NOMO-1 treated with dmso at 0.1 percent for 144 hours (cell line): ENCODE results near the gene LYRM4.
"Not testable (repeated sequence)": the region's sequence is repeated elsewhere in the genome, so short reads cannot be mapped to it uniquely, and the experiment has no call there.

Experiments
- DNase-seq: peaks from one replicate; lab custom pipeline; 2025; ENCODE audit not compliant: unreplicated experiment; lab: John Stamatoyannopoulos, UW

Gene LYRM4

DNA sequence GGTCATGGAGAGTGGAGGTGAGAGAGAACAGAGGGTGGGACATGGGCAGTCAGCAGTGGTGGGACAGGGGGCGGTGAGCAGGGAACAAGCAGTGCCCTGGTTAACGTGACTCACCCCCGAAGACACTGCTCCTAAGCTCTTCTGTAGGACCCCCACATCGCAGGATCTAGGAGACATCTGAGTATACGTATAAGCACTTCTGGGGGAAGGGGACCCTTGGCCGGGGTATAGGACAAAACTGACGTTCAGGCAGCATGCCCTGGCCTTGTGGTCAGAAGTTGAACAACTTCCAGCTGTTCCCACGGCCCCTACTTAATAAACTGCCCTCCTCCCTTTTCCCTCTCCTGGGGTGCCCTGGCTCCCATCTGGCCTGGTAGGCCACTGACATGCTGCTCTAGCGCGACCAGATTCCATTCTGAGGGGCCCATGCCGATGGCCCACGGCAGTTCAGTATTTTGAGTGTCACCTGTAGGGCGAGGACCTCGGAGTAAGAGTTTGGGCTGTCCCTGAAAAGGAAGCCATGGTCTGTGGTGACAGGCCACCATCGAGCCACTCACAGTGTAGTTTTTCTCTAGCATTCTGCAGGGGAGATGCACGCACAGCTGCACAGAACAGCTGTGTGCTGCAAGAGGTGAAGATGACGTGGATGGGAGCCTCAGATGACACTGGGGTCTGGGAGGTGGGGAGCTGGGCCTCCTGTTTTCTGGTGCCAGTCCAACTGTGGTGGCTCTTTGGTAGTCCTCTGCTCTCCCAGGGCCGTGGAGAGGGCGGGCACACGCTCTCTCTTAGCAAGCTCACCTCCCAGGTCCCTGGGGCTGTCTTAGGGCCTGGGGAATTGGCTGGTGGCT lies 137.2 kb downstream of the LYRM4 start:
- DNase-seq = no peak

GRCh38 chr6:5122504-5123112 lies 138.1 kb downstream of the LYRM4 start:
- DNase-seq = no peak

DNA sequence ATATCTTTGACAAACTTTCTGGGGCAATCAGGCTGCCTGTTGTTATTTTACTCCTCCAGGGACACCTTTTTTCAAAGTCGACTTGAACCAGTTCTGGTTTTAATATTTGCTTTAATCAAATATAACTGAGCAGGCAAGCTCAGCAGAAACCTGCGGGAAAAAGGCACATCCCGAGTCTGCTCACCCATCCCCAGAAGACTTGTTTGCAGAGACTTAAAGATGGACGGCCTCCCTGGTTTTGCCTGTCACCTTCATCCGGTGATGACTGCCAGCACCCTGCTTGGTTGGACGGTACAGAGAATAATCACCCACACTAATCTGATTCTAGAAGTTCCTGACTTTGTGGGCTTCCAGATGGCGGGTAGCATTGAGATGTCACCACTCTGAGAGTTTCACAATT lies 138.8 kb downstream of the LYRM4 start:
- no peak for DNase-seq

GRCh38 chr6:5121479-5121878 lies 139.3 kb downstream of the LYRM4 start:
- no peak for DNase-seq

- not testable (repeated sequence) for DNase-seq
Observed at GRCh38 chr6:5120543-5120942, 140.2 kb downstream of the LYRM4 start.

DNA sequence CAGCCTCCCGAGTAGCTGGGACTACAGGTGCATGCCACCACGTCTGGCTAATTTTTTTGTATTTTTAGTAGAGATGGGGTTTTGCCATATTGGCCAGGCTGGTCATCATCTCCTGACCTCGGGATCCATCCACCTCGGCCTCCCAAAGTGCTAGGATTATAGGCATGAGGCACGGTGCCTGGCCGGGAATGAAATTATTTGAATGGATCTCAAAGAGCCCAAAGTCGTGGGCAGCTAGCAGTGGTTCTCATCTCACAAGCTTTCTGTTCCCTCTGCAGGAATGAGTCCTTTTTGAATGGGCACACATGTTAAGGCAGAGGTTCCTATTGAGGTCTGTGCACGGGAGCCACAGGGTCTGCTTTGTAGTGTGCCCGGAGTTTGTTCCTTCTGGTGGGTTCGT lies 140.7 kb downstream of the LYRM4 start:
- no peak for DNase-seq

- DNase-seq = no peak
Observed at GRCh38 chr6:5119090-5119951, 141.4 kb downstream of the LYRM4 start.

GRCh38 chr6:5116243-5116991 lies 144.3 kb downstream of the LYRM4 start:
- DNase-seq = no peak

DNA sequence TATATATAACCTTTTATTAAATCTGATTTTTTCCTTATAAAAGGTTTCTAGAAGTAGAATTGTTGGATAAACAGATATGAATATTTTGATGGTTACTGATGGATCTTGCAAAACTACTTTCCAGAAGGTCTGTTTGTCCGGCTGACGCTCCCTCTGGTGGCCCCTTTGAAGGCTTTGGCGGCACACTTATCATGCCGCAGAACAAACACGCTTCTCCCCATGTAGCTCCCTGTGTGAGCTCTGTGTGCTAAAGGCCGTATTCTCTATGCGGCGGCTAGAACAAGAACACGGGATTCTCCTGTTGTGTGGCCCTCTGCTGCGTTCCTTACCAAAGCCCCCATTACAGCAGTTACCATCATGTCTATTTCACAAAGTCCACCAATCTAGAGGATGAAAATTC lies 145.6 kb downstream of the LYRM4 start:
- DNase-seq = no peak

DNA sequence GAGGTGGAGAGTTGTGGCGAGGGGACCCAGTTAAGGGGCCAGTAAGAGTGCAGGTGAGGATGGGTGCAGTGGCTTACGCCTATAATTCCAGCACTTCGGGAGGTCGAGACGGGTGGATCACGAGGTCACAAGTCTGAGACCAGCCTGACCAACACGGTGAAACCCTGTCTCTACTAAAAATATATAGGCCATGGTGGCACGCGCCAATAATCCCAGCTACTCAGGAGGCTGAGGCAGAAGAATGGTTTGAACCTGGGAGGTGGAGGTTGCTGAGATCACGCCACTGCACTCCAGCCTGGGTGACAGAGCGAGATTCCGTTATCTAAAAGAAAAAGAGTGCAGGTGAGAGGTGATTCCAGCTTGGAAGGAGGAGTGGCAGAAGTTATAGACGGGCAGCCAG lies 147.7 kb downstream of the LYRM4 start:
- no peak for DNase-seq

DNA sequence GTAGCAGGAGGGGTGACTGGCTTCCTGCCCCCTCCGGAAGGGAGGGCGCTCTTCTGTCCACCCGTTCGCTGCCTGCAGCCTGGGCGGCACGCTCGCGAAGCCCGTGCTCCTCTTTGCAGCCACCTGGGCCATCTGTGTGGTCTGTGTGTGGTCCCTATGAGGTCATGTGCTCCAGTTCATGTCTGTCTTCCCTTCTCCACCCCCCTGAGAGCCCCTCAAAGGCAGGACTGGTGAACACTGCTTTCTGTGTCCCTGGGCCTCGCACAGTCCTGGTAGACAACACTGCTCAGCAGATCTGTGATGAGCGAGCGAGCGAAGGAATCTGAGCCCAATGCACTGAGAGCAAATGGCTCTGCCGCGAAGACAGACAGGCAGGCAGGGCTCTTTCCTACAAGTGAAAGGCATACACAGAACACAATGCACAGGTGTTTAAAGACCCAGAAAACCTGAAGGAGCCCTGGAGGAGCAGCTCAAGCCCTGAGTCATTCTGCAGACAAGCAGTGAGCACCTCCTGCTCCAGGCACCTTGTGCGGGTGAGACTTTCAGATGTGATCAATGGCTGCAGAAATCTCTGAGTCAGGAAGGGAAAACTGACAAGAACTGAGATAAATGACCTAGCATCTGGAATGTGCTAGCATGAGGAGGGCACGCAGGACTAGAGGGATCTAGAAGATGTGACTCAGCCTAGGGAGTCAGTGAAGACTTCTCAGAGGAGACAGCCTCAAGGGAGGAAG lies 148.5 kb downstream of the LYRM4 start:
- no peak for DNase-seq

DNA sequence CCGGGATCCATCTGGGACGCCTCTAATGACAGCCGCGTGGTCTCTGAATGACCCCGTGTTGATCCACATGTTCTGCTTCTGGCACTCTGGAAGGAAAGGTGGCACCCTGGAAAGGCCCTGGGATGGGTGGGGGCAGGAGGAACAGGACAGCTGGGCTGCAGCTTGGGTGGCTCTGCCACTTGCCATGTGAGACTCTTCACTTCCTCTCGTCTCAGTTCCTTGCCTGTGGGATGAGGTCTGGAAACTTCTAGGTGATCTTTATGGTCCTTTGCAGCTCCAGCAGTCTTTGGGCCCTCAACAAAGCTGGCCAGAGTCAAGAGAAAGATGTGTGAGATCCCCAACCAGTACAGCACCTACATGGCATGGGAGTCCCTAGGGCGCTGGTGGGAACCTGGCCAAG lies 149.1 kb downstream of the LYRM4 start:
- DNase-seq = no peak

- DNase-seq = no peak
Observed at GRCh38 chr6:5110246-5110645, 150.5 kb downstream of the LYRM4 start.

- DNase-seq = no peak
Observed at GRCh38 chr6:5109436-5109835, 151.3 kb downstream of the LYRM4 start.

GRCh38 chr6:5108536-5109150 lies 152.1 kb downstream of the LYRM4 start:
- no peak for DNase-seq

GRCh38 chr6:5108068-5108467 lies 152.7 kb downstream of the LYRM4 start:
- DNase-seq = no peak

DNA sequence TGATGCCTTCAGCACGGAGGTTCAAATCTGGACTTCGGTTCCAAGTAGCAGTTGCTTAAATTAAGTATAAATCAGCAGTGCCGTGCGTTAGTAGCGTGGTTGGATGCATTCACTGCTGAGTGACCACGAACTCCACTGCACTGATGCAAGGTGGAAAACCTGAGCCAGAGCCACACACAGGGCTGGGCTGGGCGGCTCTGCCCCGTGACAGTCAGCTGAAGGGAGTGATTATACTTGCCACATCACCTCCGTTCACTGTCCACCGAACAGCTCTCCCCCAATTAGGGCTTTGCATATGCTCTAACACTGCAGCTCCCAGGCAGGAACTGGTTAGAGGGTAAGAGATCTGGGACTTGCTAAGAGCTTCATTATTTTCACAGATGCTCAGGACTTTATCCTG lies 153.4 kb downstream of the LYRM4 start:
- no peak for DNase-seq

GRCh38 chr6:5105146-5105545 lies 155.6 kb downstream of the LYRM4 start:
- DNase-seq = no peak

GRCh38 chr6:5104667-5105066 lies 156.1 kb downstream of the LYRM4 start:
- no peak for DNase-seq

GRCh38 chr6:5103250-5103649 lies 157.5 kb downstream of the LYRM4 start:
- DNase-seq = no peak
